Ishikawa (cell line): ENCODE data around the gene RGSL1.

Experiments
- EP300 ChIP-seq: IDR thresholded peaks from 2 replicates; pipeline ENCODE4 v1.6.1; 2012; ENCODE audit warnings: borderline replicate concordance
- MAX ChIP-seq: IDR thresholded peaks from 2 replicates; pipeline ENCODE4 v1.6.1; 2012
- NFIC ChIP-seq: IDR thresholded peaks from 2 replicates; pipeline ENCODE4 v1.6.1; 2012
- TEAD4 ChIP-seq: IDR thresholded peaks from 2 replicates; pipeline ENCODE4 v1.6.1; 2012
- USF1 ChIP-seq: IDR thresholded peaks from 2 replicates; pipeline ENCODE4 v1.6.1; 2012
- YY1 ChIP-seq: IDR thresholded peaks from 2 replicates; pipeline ENCODE4 v1.6.1; 2012; ENCODE audit warnings: low read depth

GRCh38 chr1:182552527-182552926 lies 102.6 kb downstream of the RGSL1 start:
- no peak for TF ChIP-seq TEAD4
- TF ChIP-seq MAX = no peak
- TF ChIP-seq EP300 = no peak
- TF ChIP-seq YY1 = no peak
- TF ChIP-seq USF1 = no peak
- no peak for TF ChIP-seq NFIC
